GM18861 (cell line): ENCODE data around the gene SCN4A.
A peak's percentile ranks its signal among the peaks of the same experiment; 100 is the strongest.
"Not testable (repeated sequence)": the region's sequence is repeated elsewhere in the genome, so short reads cannot be mapped to it uniquely, and the experiment has no call there.

Source experiments
- ATAC-seq: cut with Tn5 transposase; IDR thresholded peaks from one replicate; pipeline ENCODE4 v1.9.1; 2021; ENCODE audit not compliant: unreplicated experiment

The SCN4A gene

DNA sequence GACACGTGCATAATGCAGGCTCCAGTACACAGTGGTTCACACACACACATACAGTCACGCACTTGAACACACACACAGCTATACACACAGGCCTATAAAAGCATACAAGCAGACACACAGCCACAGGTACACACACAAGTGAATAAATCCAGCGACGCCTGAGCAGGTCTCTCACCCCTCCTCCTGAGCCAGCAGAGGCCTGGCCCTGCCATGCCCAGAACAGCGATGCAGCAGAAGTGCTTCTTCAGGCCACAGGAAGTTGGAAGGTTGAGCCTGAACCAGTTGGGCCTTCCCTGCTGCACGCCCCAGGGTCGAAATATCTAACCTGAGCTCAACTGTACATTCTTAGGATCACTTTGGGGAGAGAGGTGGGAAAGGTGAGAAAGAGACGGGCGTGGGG lies 33.3 kb downstream of the SCN4A start:
- no peak for ATAC-seq

DNA sequence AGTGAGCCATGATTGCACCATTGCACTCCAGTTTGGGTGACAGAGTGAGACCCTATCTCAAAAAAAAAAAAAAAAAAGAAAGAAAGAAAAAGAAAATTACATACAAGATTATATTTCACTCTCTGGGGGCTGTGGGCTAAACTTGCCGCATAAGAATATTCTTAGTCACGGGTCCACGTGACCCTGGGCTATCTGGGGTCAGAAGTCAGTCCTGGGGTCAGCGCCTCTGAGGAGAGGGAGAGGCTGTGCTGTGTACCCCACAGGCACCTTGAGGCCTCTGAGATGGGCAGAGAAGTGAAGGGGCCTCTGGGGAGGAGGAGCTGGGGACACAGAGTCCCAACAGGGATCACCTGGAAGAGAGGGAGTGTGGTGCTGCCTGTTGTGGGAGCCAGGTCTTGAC lies 34.8 kb downstream of the SCN4A start:
- no peak for ATAC-seq

DNA sequence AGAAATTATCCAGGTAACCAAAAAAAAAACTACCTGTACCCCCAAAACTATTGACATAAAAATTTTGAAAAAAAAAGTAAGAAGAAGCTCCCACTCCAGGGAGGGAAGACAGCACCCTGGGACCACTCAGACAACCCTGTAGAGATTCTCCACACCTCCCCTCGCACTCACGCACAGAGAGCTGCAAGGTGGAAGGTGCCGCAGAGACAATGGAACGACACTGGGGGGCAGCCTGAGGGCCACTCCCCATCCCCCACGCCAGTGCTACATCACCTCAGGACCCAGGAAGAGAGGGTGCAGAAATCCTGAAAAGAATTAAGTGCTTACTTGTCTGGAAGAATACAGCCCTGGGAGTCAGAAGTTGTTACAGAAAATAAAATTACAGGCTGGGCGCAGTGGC lies 35.4 kb downstream of the SCN4A start:
- no peak for ATAC-seq

GRCh38 chr17:63934183-63935112 lies 38.3 kb downstream of the SCN4A start:
- no peak for ATAC-seq

DNA sequence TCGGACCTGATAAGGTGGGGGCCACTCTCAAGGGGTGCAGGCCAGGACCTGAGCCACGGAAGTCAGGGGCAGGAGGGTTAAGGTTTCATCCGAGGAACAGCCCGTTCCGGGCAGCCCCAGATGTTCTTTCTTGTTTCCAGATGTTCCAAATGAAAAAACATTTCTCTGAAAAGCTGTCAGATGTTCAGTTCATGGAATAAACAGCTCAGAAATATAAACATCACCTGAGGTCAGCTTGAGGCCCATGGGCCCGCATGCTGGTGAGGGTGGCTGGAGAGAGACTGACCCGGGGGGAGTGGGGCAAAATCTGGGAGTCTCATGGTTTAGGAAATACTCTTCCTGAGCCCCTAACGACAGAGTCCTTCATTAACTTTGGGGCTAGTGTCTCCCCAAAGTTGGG lies 39.1 kb downstream of the SCN4A start:
- no peak for ATAC-seq

GRCh38 chr17:63932721-63933120 lies 40.0 kb downstream of the SCN4A start:
- ATAC-seq: no peak

GRCh38 chr17:63931981-63932561 lies 40.6 kb downstream of the SCN4A start, which contains the start of gene CD79B:
CD79B (minus strand) TSS chr17:63932331; CDS start chr17:63932261, 70 bp downstream.
- peak; percentile 63 for ATAC-seq

DNA sequence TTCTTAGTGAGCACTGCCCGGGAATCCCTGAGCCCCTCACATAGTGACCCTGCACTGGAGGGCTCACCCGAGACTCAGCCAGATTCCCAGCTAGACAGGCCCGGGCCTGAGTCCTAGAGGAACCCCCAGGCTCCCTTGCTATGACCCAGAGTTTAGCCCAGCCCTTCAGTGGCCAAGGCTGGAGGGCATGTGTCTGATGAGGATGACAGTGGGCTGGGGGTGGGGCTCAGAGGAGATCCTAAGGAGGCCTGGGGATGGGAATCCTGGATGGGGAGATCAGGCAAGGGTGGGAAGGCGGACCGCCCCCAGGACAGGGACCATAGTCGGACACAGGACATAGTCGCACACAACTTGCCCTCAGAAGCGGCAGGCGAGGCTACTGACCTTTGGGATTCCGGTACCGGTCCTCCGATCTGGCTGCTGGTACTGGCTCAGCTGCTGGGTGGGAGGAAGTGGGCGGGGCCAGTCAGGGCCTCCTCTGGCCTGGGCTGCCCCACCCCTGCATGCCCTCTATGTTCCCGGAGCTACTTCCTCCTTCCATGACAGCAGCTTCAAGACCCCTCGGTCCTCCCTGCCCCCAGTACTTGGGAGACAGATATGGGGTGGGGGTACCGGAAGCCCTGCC lies 41.7 kb downstream of the SCN4A start:
- no peak for ATAC-seq

GRCh38 chr17:63929860-63930766 lies 42.6 kb downstream of the SCN4A start:
- no peak for ATAC-seq

- no peak for ATAC-seq
Measured at GRCh38 chr17:63928966-63929695, 43.6 kb downstream of the SCN4A start.

GRCh38 chr17:63928172-63928666 lies 44.5 kb downstream of the SCN4A start:
- ATAC-seq: no peak

DNA sequence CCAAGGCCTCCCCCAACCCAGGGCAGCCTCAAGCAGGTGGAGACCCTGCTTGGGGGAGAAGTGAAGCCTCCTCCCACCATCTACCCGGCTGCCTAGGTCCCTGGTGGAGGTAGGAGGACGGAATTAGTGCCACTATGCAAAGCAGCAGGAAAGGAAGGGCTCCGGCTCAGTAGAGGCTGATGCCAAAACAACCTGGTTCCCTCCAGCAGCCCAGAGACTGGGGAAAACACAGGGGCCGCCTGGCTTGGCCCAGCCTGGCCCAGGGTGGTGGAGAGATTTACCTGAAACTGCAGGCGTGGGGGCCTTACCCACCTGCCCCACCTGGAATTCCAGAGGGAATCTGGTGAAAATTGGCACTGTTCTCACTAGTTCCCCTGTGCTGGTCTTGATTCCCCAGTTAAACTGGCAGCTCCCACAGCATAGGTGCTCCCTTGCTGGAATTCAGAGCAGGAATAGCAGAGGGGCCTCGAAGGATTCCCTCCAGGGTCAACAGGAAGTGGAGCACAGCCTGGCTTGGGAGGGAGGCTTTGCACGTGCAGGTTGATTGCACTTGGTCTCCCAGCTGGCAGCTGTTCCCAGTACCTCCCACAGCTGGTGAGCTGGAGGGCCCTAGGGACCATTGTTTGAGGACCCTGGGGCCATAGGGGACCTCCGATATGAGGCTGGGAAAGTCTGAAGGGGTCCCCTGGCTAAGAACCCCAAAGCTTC lies 45.1 kb downstream of the SCN4A start:
- no peak for ATAC-seq

GRCh38 chr17:63926164-63926563 lies 46.6 kb downstream of the SCN4A start:
- ATAC-seq: no peak

GRCh38 chr17:63925615-63926014 lies 47.1 kb downstream of the SCN4A start:
- ATAC-seq: no peak

- not testable (repeated sequence) for ATAC-seq
Measured at GRCh38 chr17:63922402-63922801, 50.3 kb downstream of the SCN4A start.

GRCh38 chr17:63920779-63921178 lies 51.9 kb downstream of the SCN4A start:
- not testable (repeated sequence) for ATAC-seq

- ATAC-seq: not testable (repeated sequence)
Measured at GRCh38 chr17:63920050-63920449, 52.7 kb downstream of the SCN4A start.

DNA sequence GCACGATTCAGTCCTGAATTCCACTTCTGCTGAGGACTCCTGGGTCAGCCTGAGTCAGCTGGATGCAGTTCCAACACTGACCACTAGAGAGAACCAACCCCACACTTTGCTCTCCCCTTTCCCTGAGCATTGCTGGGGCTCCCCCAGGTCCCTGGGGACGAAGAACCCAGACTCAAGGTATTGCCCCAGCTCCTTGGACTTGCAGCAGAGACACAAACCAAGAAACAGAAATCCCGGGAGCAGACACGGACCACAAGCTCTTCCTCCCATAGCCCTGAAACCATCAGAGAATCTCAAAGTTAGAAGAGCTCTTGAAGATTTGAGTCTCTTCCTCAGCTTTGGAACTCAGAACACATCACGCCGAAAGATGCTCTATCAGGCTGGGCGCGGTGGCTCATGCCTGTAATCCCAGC lies 53.4 kb downstream of the SCN4A start:
- ATAC-seq: no peak

- not testable (repeated sequence) for ATAC-seq
Measured at GRCh38 chr17:63918789-63919305, 53.9 kb downstream of the SCN4A start, which contains the start of gene GH1. GH1 (minus strand) TSS chr17:63918839; CDS start chr17:63918776, 63 bp downstream.
